IMR-90 (cell line): ENCODE results near the gene KDM2B. TPM values are rescaled to one million over a fixed set of nuclear protein-coding genes. Genes with fewer than 3 reads are reported as not detected.

Source experiments
- ATAC-seq: fragments of 200-7000 bp; cut with Tn5 transposase; 2 replicates; pipeline ENCODE4 v1.9.1; 2020; ENCODE audit warnings: low read depth, mild to moderate bottlenecking, moderate library complexity
- BruUV-seq: library from RNA; stranded (reverse); fragments of 400-500 nt; replicated peaks from 2 replicates; lab custom pipeline; 2021; lab: Mats Ljungman, UMichigan
- CTCF ChIA-PET: fragments of 300-600 bp; formaldehyde crosslinking; extraction: SDS; loops from one replicate; lab custom pipeline; 2021; ENCODE audit warnings: antibody characterized with exemption; lab: Yijun Ruan, JAX
- POLR2A ChIA-PET: fragments of 300-600 bp; sonication (Branson Sonifier 250); formaldehyde crosslinking; loops from one replicate; lab custom pipeline; 2022; ENCODE audit warnings: antibody characterized with exemption; ENCODE audit not compliant: unreplicated experiment; lab: Charles Lee
- DNase-seq: peaks from one replicate; pipeline ENCODE4 v3.0.0; 2013
- H2AFZ ChIP-seq: replicated peaks from 2 replicates; pipeline ENCODE3; 2013; ENCODE audit warnings: low read length, mild to moderate bottlenecking; ENCODE audit not compliant: poor library complexity
- H2AK5ac ChIP-seq: 2 replicates; pipeline ENCODE4 v1.6.1; 2013; ENCODE audit warnings: low read depth, low read length, inconsistent platforms
- H2AK9ac ChIP-seq: replicated peaks from 2 replicates; pipeline ENCODE3; 2013; ENCODE audit warnings: mild to moderate bottlenecking, low read depth, low read length, moderate library complexity; ENCODE audit not compliant: poor library complexity
- H2BK120ac ChIP-seq: 2 replicates; pipeline ENCODE4 v1.6.1; 2013; ENCODE audit warnings: low read depth, low read length, inconsistent platforms
- H2BK15ac ChIP-seq: 3 replicates; pipeline ENCODE4 v1.6.1; 2013; ENCODE audit warnings: low read depth, low read length, inconsistent platforms
- H2BK20ac ChIP-seq: 2 replicates; pipeline ENCODE4 v1.6.1; 2013; ENCODE audit warnings: low read depth, mild to moderate bottlenecking, inconsistent platforms, low read length, moderate library complexity
- H2BK5ac ChIP-seq: 2 replicates; pipeline ENCODE4 v1.6.1; 2013; ENCODE audit warnings: mild to moderate bottlenecking, low read depth, low read length, inconsistent platforms; ENCODE audit not compliant: poor library complexity, severe bottlenecking
- H3K14ac ChIP-seq: replicated peaks from 2 replicates; pipeline ENCODE4 v1.6.1; 2013; ENCODE audit warnings: low read depth, low read length, inconsistent platforms
- H3K18ac ChIP-seq: 2 replicates; pipeline ENCODE4 v1.6.1; 2013; ENCODE audit warnings: low read depth, low read length, control low read depth
- H3K23ac ChIP-seq: 2 replicates; pipeline ENCODE4 v1.6.1; 2013; ENCODE audit warnings: low read depth, low read length, inconsistent platforms
- H3K27ac ChIP-seq: 2 replicates; pipeline ENCODE4 v1.5.1; 2013; ENCODE audit warnings: mild to moderate bottlenecking, control low read depth, low read length; ENCODE audit not compliant: insufficient read depth
- H3K27me3 ChIP-seq: 2 replicates; pipeline ENCODE4 v1.6.1; 2013; ENCODE audit warnings: low read length; ENCODE audit not compliant: control insufficient read depth, insufficient read depth
- H3K36me3 ChIP-seq: 2 replicates; pipeline ENCODE4 v1.6.1; 2013; ENCODE audit warnings: low read length, mixed read lengths; ENCODE audit not compliant: control insufficient read depth, insufficient read depth
- H3K4ac ChIP-seq: 2 replicates; pipeline ENCODE4 v1.6.1; 2013; ENCODE audit warnings: low read depth, low read length, inconsistent platforms
- H3K4me1 ChIP-seq: 2 replicates; pipeline ENCODE4 v1.6.1; 2013; ENCODE audit warnings: low read length, mixed read lengths; ENCODE audit not compliant: control insufficient read depth, insufficient read depth
- H3K4me2 ChIP-seq: 2 replicates; pipeline ENCODE4 v1.6.1; 2013; ENCODE audit warnings: low read depth, mild to moderate bottlenecking, control low read depth, low read length, moderate library complexity
- H3K4me3 ChIP-seq: 2 replicates; pipeline ENCODE4 v1.5.1; 2013; ENCODE audit warnings: low read depth, mild to moderate bottlenecking, control low read depth, low read length, moderate library complexity; ENCODE audit not compliant: insufficient read depth
- H3K56ac ChIP-seq: 2 replicates; pipeline ENCODE4 v1.6.1; 2013; ENCODE audit warnings: low read length, inconsistent platforms; ENCODE audit not compliant: insufficient read depth; ENCODE audit errors: extremely low read depth
- H3K79me1 ChIP-seq, 2 experiments: 2 replicates each; pipeline ENCODE4 v1.6.1; 2013; ENCODE audit warnings: low read length in 2 of 2, inconsistent platforms in 1 of 2, low read depth in 1 of 2
- H3K9ac ChIP-seq: 2 replicates; pipeline ENCODE4 v1.6.1; 2013; ENCODE audit warnings: low read depth, low read length, control low read depth
- H3K9me1 ChIP-seq: 2 replicates; pipeline ENCODE4 v1.6.1; 2013; ENCODE audit warnings: low read length, inconsistent platforms; ENCODE audit not compliant: insufficient read depth
- H3K9me3 ChIP-seq: 2 replicates; pipeline ENCODE4 v1.6.1; 2013; ENCODE audit warnings: low read length; ENCODE audit not compliant: control insufficient read depth, insufficient read depth
- H4K20me1 ChIP-seq: 2 replicates; pipeline ENCODE4 v1.6.1; 2013; ENCODE audit warnings: low read length, inconsistent platforms; ENCODE audit not compliant: insufficient read depth
- H4K5ac ChIP-seq: 2 replicates; pipeline ENCODE4 v1.6.1; 2013; ENCODE audit warnings: mild to moderate bottlenecking, low read depth, low read length, control low read depth
- H4K8ac ChIP-seq, 2 experiments: 2 replicates each; pipeline ENCODE4 v1.6.1; 2013; ENCODE audit warnings: low read depth in 2 of 2, low read length in 2 of 2, control low read depth in 1 of 2, inconsistent platforms in 1 of 2
- H4K91ac ChIP-seq: 2 replicates; pipeline ENCODE4 v1.6.1; 2013; ENCODE audit warnings: low read depth, low read length, inconsistent platforms; ENCODE audit not compliant: insufficient read depth
- CEBPB ChIP-seq: IDR thresholded peaks from 2 replicates; pipeline ENCODE4 v1.6.1; 2012; ENCODE audit warnings: low read depth, low read length, improper control_type of control experiment
- CHD1 ChIP-seq: IDR thresholded peaks from 2 replicates; pipeline ENCODE4 v1.6.1; 2012; ENCODE audit warnings: low read depth, low read length, improper control_type of control experiment
- CTCF ChIP-seq: conservative IDR thresholded peaks from 2 replicates; pipeline ENCODE4 v1.5.1; 2012; ENCODE audit warnings: mild to moderate bottlenecking, low read depth, low read length, improper control_type of control experiment
- ELK1 ChIP-seq: fragments of 150-350 bp; IDR thresholded peaks from 2 replicates; pipeline ENCODE4 v1.6.1; 2016; ENCODE audit warnings: low read depth, mild to moderate bottlenecking, low read length, moderate library complexity, borderline replicate concordance
- FOS ChIP-seq: fragments of 150-350 bp; IDR thresholded peaks from 2 replicates; pipeline ENCODE4 v1.6.1; 2016; ENCODE audit warnings: low read depth, low read length
- MAFK ChIP-seq: IDR thresholded peaks from 2 replicates; pipeline ENCODE4 v1.6.1; 2012; ENCODE audit warnings: low read depth, low read length, improper control_type of control experiment
- MAZ ChIP-seq: IDR thresholded peaks from 2 replicates; pipeline ENCODE4 v1.6.1; 2012; ENCODE audit warnings: low read depth, mild to moderate bottlenecking, low read length, improper control_type of control experiment, moderate library complexity, borderline replicate concordance
- MXI1 ChIP-seq: IDR thresholded peaks from 2 replicates; pipeline ENCODE4 v1.6.1; 2012; ENCODE audit warnings: low read depth, mild to moderate bottlenecking, low read length, moderate library complexity, borderline replicate concordance
- NFE2L2 ChIP-seq: fragments of 150-350 bp; IDR thresholded peaks from 2 replicates; pipeline ENCODE4 v1.6.1; 2016; ENCODE audit warnings: low read depth, mild to moderate bottlenecking, low read length
- POLR2A ChIP-seq: IDR thresholded peaks from 2 replicates; pipeline ENCODE4 v1.6.1; 2012; ENCODE audit warnings: mild to moderate bottlenecking, low read depth, low read length
- RAD21 ChIP-seq: IDR thresholded peaks from 2 replicates; pipeline ENCODE4 v1.6.1; 2012; ENCODE audit warnings: low read length, improper control_type of control experiment
- RCOR1 ChIP-seq: IDR thresholded peaks from 2 replicates; pipeline ENCODE4 v1.6.1; 2012; ENCODE audit warnings: mild to moderate bottlenecking, low read length, improper control_type of control experiment; ENCODE audit not compliant: insufficient replicate concordance
- RFX5 ChIP-seq: IDR thresholded peaks from 2 replicates; pipeline ENCODE4 v1.8.0; 2012; ENCODE audit warnings: low read depth, mild to moderate bottlenecking, low read length, moderate library complexity
- SMC3 ChIP-seq: fragments of 150-350 bp; IDR thresholded peaks from 2 replicates; pipeline ENCODE4 v1.6.1; 2016; ENCODE audit warnings: low read depth, mild to moderate bottlenecking, antibody characterized with exemption, low read length, moderate library complexity
- WGBS, 2 experiments: methylation state at CpG; one replicate each; pipeline versions ENCODE4 v1.1.5 to v1.1.7; 2013; ENCODE audit warnings: missing lambda C conversion rate in 2 of 2; ENCODE audit not compliant: insufficient read length in 1 of 2; ENCODE audit errors: extremely low coverage in 2 of 2; 5-methylcytosine and 5-hydroxymethylcytosine counted together
- dilution Hi-C: fragments of 300-500 bp; cut with HindIII; formaldehyde crosslinking; loops from one replicate; pipeline ENCODE4 v1.14.3; 2018; ENCODE audit warnings: low sequenced_read_pairs; ENCODE audit not compliant: unreplicated experiment
- in situ Hi-C: fragments of 300-500 bp; cut with MboI; formaldehyde crosslinking; loops from 3 replicates; pipeline ENCODE4 v1.14.3; 2019; ENCODE audit warnings: low sequenced_read_pairs, inconsistent platforms, mixed read lengths
- intact Hi-C: fragments of 100-400 bp; cut with micrococcal nuclease; formaldehyde crosslinking; loops from 2 replicates; pipeline ENCODE4 v1.10.0; 2022
- polyA plus RNA-seq, 3 experiments: library from polyadenylated mRNA; depleted of rRNA; stranded (reverse); fragments of >200 nt; gene quantifications; 2 replicates each; pipeline ENCODE4 v1.2.3, GENCODE V29; 2012; ENCODE audit warnings: low replicate concordance in 1 of 3
- total RNA-seq: library from RNA; depleted of rRNA; stranded (reverse); fragments of >200 nt; gene quantifications from 2 replicates; pipeline ENCODE4 v1.2.3, GENCODE V29; 2012

KDM2B gene
- total and polyA plus RNA-seq, 2 of the 4 experiments (the other 2 are of a cell fraction): 22.6 to 24.2 TPM

GRCh38 chr12:121575952-121576625, 4.7 kb downstream of the KDM2B start (continued):
- TF ChIP-seq RCOR1 (no peak), MAFK (no peak)

- Histone ChIP-seq H2AK5ac (no peak overlapping the region; the same call in 1 of the 2 replicates), H3K4me3 (no peak overlapping the region), H4K91ac (peak overlapping the region; percentile 22; the same call in 1 of the 2 replicates), H3K9ac (no peak overlapping the region), H3K56ac (no peak overlapping the region), H3K79me1 (peaks cover 20 to 40% of the 10 kb centered on the region in 2 experiments), H3K9me3 (no peaks in the 10 kb centered on the region), H3K9me1 (peaks cover 7% of the 10 kb centered on the region), H3K27ac (no peak overlapping the region), H3K27me3 (no peaks in the 10 kb centered on the region), H4K5ac (no peak overlapping the region), H3K18ac (no peak overlapping the region), H3K14ac (no peak overlapping the region), H2BK120ac (no peak overlapping the region), H2BK20ac (no peak overlapping the region), H3K4me1 (peaks cover 19% of the 10 kb centered on the region), H3K4ac (no peak overlapping the region), H3K4me2 (no peak overlapping the region), H2BK5ac (no peak overlapping the region), H4K20me1 (no peaks in the 10 kb centered on the region), H2AK9ac (no peak overlapping the region), H4K8ac (no peak overlapping the region), H2BK15ac (no peak overlapping the region), H3K36me3 (peaks cover 20% of the 10 kb centered on the region), H2AFZ (no peak overlapping the region), H3K23ac (no peak overlapping the region)
- no TSS peak for BruUV-seq
- in situ Hi-C loops (no loop called here), intact Hi-C loops (no loop called here), dilution Hi-C loops (no loop called here)
- no peak for TF ChIP-seq SMC3
- no peak for TF ChIP-seq RAD21
- TF ChIP-seq CTCF: no peak
- TF ChIP-seq POLR2A: no peak
- TF ChIP-seq FOS: no peak
- no peak for TF ChIP-seq NFE2L2
- TF ChIP-seq RFX5: no peak
- no peak for TF ChIP-seq RCOR1
- no peak for TF ChIP-seq ELK1
- no peak for TF ChIP-seq CHD1
- no peak for TF ChIP-seq MXI1
- TF ChIP-seq MAZ: no peak
- TF ChIP-seq MAFK: no peak
- TF ChIP-seq CEBPB: no peak
- ATAC-seq (no peak), DNase-seq (no peak)
- WGBS, 2 experiments: no CpG with 5 or more reads among the region's 1 CpG
- ChIA-PET POLR2A (no interaction called here), CTCF (no interaction called here)
These were observed 5.8 kb downstream of the KDM2B start for GRCh38 chr12:121575051-121575450.
